Suprapubic skin (tissue), 4 donors: Measurements from ENCODE around the gene INPP4B. TPM values are rescaled to one million over a fixed set of nuclear protein-coding genes. Genes with fewer than 3 reads are reported as not detected.
"Not testable (repeated sequence)": the region's sequence is repeated elsewhere in the genome, so short reads cannot be mapped to it uniquely, and the experiment has no call there.

Experiments used
- DNase-seq, 2 donors: peaks; one replicate each; pipeline ENCODE4 v3.0.0-alpha.2; 2019; ENCODE audit warnings: low spot score in 2 of 2
- H3K27ac ChIP-seq: fragments of 200-600 bp; sonication (generic); one replicate; pipeline ENCODE4 v1.5.1; 2019
- H3K27me3 ChIP-seq: fragments of 200-600 bp; sonication (generic); one replicate; pipeline ENCODE4 v1.5.1; 2019
- H3K36me3 ChIP-seq: fragments of 200-600 bp; sonication (generic); one replicate; pipeline ENCODE4 v1.5.1; 2019
- H3K4me1 ChIP-seq: fragments of 200-600 bp; sonication (generic); one replicate; pipeline ENCODE4 v1.5.1; 2019
- H3K4me3 ChIP-seq: fragments of 200-600 bp; sonication (generic); one replicate; pipeline ENCODE4 v1.5.1; 2019; ENCODE audit warnings: mild to moderate bottlenecking
- H3K9me3 ChIP-seq: fragments of 200-600 bp; sonication (generic); one replicate; pipeline ENCODE4 v1.5.1; 2019
- CTCF ChIP-seq, 2 donors: fragments of 200-600 bp in 1 of 2; fragments of 450-650 bp in 1 of 2; sonication (generic) in 1 of 2; IDR thresholded peaks; one replicate each; pipeline ENCODE4 v1.5.1; 2016 to 2019; ENCODE audit warnings: antibody characterized with exemption in 2 of 2, mild to moderate bottlenecking in 1 of 2, moderate library complexity in 1 of 2
- EP300 ChIP-seq: sonication (generic); formaldehyde crosslinking; IDR thresholded peaks from one replicate; pipeline ENCODE4 v1.6.1; 2017; ENCODE audit warnings: antibody characterized with exemption
- POLR2A ChIP-seq, 2 donors: fragments of 450-650 bp; IDR thresholded peaks; one replicate each; pipeline ENCODE4 v1.6.1; 2017; ENCODE audit warnings: antibody characterized with exemption in 2 of 2, mild to moderate bottlenecking in 2 of 2, moderate library complexity in 2 of 2
- POLR2AphosphoS5 ChIP-seq, 3 donors: sonication (generic); formaldehyde crosslinking; IDR thresholded peaks; one replicate each; pipeline ENCODE4 v1.6.1; 2017; ENCODE audit warnings: antibody characterized with exemption in 3 of 3
- WGBS: methylation state at CpG from one replicate; pipeline ENCODE4 v1.1.5; 2018; 5-methylcytosine and 5-hydroxymethylcytosine counted together
- total RNA-seq, 4 donors: library from RNA; depleted of rRNA; stranded (reverse); fragments of >200 nt; gene quantifications; one replicate each; pipeline ENCODE4 v1.1.0, GENCODE V29; 2016

The INPP4B gene
- total RNA-seq, 4 donors from 2014 or later: 12.4 to 27.4 (median 17.4) TPM

GRCh38 chr4:142671516-142671915 lies 174.6 kb downstream of the INPP4B start:
- no peaks in the 10 kb centered on the region for H3K4me1 ChIP-seq
- WGBS: 81% methylated on average over 2 of the region's 2 CpGs
- peaks cover 7% of the 10 kb centered on the region for H3K9me3 ChIP-seq
- no peak for TF ChIP-seq POLR2AphosphoS5 (IDR thresholded peaks at IDR 0.05)
- no peak for TF ChIP-seq CTCF (IDR thresholded peaks at IDR 0.05)
- TF ChIP-seq POLR2A (IDR thresholded peaks at IDR 0.05): no peak
- no peak for TF ChIP-seq EP300
- H3K36me3 ChIP-seq: no peaks in the 10 kb centered on the region
- H3K27me3 ChIP-seq: no peaks in the 10 kb centered on the region
- no peak overlapping the region for H3K4me3 ChIP-seq
- no peak for DNase-seq
- H3K27ac ChIP-seq: no peak overlapping the region

DNA sequence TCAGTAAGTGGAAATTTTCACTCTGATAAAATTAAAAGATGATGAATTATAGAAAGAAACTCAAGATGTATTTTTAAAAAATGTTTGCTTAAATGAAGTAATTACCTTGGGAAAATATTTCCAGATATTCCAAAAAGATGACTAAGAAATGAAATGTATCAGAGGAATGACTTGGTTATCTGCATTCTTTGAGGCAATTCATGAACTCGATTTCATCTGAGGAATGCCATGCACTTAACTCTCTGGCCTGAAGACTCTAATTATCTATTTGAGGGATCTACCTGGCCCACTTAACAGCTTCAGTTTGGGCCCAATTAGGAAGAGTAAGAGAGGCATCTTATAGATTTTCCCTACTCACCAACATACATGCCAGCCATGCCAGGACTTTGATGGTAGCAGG lies 182.3 kb downstream of the INPP4B start:
- no peak for TF ChIP-seq POLR2AphosphoS5 (IDR thresholded peaks at IDR 0.05)
- TF ChIP-seq CTCF (IDR thresholded peaks at IDR 0.05): no peak
- TF ChIP-seq POLR2A (IDR thresholded peaks at IDR 0.05): no peak
- TF ChIP-seq EP300: no peak
- WGBS: 67% methylated on average over 1 of the region's 1 CpG
- H3K9me3 ChIP-seq: peaks cover 6% of the 10 kb centered on the region
- no peaks in the 10 kb centered on the region for H3K4me1 ChIP-seq
- no peak overlapping the region for H3K27ac ChIP-seq
- no peak for DNase-seq
- H3K4me3 ChIP-seq: no peak overlapping the region
- no peaks in the 10 kb centered on the region for H3K27me3 ChIP-seq
- H3K36me3 ChIP-seq: no peaks in the 10 kb centered on the region

DNA sequence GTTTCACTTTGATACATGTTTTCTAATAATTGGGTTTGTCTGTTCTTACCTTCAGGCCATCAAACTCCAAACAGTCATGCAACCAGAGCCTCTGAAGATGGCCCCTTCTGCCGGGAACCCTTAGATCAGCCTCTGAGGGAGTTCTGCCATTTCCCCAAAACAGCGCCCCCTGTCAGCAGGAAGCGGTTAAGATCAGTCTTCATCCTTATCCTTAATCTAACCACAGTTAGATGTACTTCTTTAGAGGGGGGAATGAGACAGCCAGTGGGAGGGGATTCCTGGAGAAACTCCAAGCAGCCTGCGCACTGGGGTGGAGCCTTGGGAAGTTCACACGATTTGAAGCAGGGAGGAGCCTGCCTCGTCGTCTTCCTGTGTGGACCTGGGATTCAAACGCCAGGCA lies 185.4 kb downstream of the INPP4B start:
- WGBS: 91% methylated on average over 8 of the region's 8 CpGs

DNA sequence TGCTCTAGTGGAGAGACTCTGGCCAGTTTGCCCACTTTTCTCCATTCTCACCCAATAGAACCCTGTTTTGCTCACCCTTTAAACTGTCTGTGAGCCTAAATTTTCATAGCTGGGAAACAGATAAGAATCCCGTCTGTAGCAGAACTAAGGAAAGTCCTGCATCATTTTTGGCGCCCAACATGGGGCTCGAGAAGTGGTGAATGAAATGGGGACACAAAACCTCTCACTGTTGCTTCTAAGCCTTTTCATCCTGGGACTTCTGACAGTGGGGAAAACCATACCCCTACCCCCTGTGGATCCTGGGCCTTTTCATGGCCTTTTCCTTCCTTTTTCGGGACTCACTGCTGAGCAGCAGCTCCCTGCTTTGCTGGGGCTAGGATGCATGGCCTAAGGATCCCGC lies 189.9 kb downstream of the INPP4B start:
- no peak overlapping the region for H3K4me3 ChIP-seq
- H3K27me3 ChIP-seq: no peaks in the 10 kb centered on the region
- no peak for TF ChIP-seq POLR2AphosphoS5 (IDR thresholded peaks at IDR 0.05)
- no peak for TF ChIP-seq CTCF (IDR thresholded peaks at IDR 0.05)
- TF ChIP-seq EP300: no peak
- TF ChIP-seq POLR2A (IDR thresholded peaks at IDR 0.05): no peak
- no peaks in the 10 kb centered on the region for H3K4me1 ChIP-seq
- DNase-seq: no peak
- H3K36me3 ChIP-seq: no peaks in the 10 kb centered on the region
- WGBS: 97% methylated on average over 5 of the region's 5 CpGs
- H3K9me3 ChIP-seq: peaks cover 42% of the 10 kb centered on the region
- no peak overlapping the region for H3K27ac ChIP-seq

More for the DNA sequence above, 185.4 kb downstream of the INPP4B start:
- no peaks in the 10 kb centered on the region for H3K36me3 ChIP-seq
- DNase-seq: no peak
- H3K4me1 ChIP-seq: no peaks in the 10 kb centered on the region
- H3K27me3 ChIP-seq: no peaks in the 10 kb centered on the region
- H3K4me3 ChIP-seq: no peak overlapping the region
- no peak overlapping the region for H3K27ac ChIP-seq
- peaks cover 26% of the 10 kb centered on the region for H3K9me3 ChIP-seq
- TF ChIP-seq EP300: no peak
- no peak for TF ChIP-seq POLR2AphosphoS5 (IDR thresholded peaks at IDR 0.05)
- TF ChIP-seq POLR2A (IDR thresholded peaks at IDR 0.05): no peak
- no peak for TF ChIP-seq CTCF (IDR thresholded peaks at IDR 0.05)

- WGBS: 94% methylated on average over 5 of the region's 5 CpGs
- no peak for DNase-seq
- TF ChIP-seq POLR2AphosphoS5 (IDR thresholded peaks at IDR 0.05): no peak
Observed at GRCh38 chr4:142648378-142648777, 197.7 kb downstream of the INPP4B start.

GRCh38 chr4:142645475-142646108 lies 200.5 kb downstream of the INPP4B start:
- H3K36me3 ChIP-seq: no peaks in the 10 kb centered on the region
- TF ChIP-seq POLR2AphosphoS5 (IDR thresholded peaks at IDR 0.05) (no peak), EP300 (no peak), POLR2A (IDR thresholded peaks at IDR 0.05) (no peak), CTCF (IDR thresholded peaks at IDR 0.05) (no peak)
- H3K9me3 ChIP-seq: peaks cover 10% of the 10 kb centered on the region
- no peak overlapping the region for H3K27ac ChIP-seq
- no peaks in the 10 kb centered on the region for H3K27me3 ChIP-seq
- 38% methylated on average over 4 of the region's 4 CpGs for WGBS
- no peak overlapping the region for H3K4me3 ChIP-seq
- no peak for DNase-seq
- H3K4me1 ChIP-seq: no peaks in the 10 kb centered on the region

More at GRCh38 chr4:142648378-142648777, 197.7 kb downstream of the INPP4B start:
- Histone ChIP-seq H3K27ac (no peak overlapping the region), H3K36me3 (no peaks in the 10 kb centered on the region), H3K27me3 (no peaks in the 10 kb centered on the region), H3K4me3 (no peak overlapping the region), H3K9me3 (peaks cover 18% of the 10 kb centered on the region), H3K4me1 (no peaks in the 10 kb centered on the region)

DNA sequence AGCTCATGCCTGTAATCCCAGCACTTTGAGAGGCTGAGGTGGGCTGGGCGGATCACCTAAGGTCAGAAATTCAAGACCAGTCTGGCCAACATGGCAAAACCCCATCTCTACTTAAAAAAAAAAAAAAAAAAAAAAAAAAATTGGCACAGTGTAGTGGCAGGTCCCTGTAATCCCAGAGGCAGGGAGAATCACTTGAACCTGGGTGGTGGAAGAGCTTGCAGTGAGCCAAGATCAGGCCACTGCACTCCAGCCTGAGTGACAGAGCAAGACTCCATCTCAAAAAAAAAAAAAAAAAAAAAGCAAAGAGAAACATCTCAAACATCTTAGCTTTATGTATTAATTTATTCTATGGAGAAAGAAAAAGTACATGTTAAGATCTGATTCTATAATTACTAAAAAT lies 201.5 kb downstream of the INPP4B start:
- H3K9me3 ChIP-seq, H3K27me3 ChIP-seq, H3K4me3 ChIP-seq, H3K4me1 ChIP-seq, DNase-seq, H3K36me3 ChIP-seq, H3K27ac ChIP-seq: not testable (repeated sequence)
- WGBS: 94% methylated on average over 1 of the region's 1 CpG
